Measurements from ENCODE around the gene DSCAML1. TPM values are rescaled to one million over a fixed set of nuclear protein-coding genes. Genes with fewer than 3 reads are reported as not detected.

The DSCAML1 gene
- total RNA-seq, 1 experiment from 2014 or later = not detected

DNA sequence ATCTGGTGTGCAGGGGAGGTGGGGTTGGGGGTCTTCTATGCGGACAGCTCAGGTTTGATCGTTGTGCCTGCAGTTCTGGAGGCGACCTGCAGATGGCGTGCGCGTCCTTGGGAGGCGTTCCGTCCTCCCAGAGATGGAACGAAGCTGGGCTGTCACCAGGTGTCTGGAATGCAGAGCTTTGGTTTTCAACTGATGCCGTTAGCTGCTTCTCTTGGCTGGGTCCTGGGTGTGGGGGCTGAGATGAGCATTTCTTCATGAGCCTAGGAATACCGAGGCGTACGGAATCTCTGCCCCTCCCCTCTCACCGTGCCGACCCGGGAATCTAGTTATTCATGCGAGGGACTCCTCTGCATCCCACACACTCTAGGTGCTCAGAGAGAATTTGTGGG is 370.7 kb downstream of the DSCAML1 start:
- Histone ChIP-seq H3K9ac (ENCODE audit: low read length) (no peak overlapping the region), H3K27me3 (ENCODE audit: insufficient read depth, low read length) (no peaks in the 10 kb centered on the region), H3K27ac (ENCODE audit: low read depth, low read length) (no peak overlapping the region), H3K79me2 (ENCODE audit: insufficient read depth, low read length) (no peaks in the 10 kb centered on the region), H3K4me1 (ENCODE audit: control insufficient read depth in 1 of 2, insufficient read depth in 2 of 2, low read length in 2 of 2) (no peaks in the 10 kb centered on the region), H3K9me2 (ENCODE audit: insufficient read depth) (no peaks in the 10 kb centered on the region), H2AFZ (ENCODE audit: low read depth, low read length, poor library complexity, severe bottlenecking) (no peak overlapping the region), H4K20me1 (ENCODE audit: insufficient read depth) (no peaks in the 10 kb centered on the region), H3K4me2 (ENCODE audit: low read length) (peak overlapping the region; percentile 13; the same call in 1 of the 2 replicates), H3K9me3 (ENCODE audit: control insufficient read depth in 1 of 2, insufficient read depth in 1 of 2, low read depth in 1 of 2, low read length in 2 of 2) (no peaks in the 10 kb centered on the region), H3K36me3 (ENCODE audit: control insufficient read depth in 1 of 2, insufficient read depth in 2 of 2, low read length in 2 of 2) (no peaks in the 10 kb centered on the region), H3K4me3 (replicated peaks in 1 of 2; ENCODE audit: low read depth in 1 of 2, low read length in 2 of 2) (no peak overlapping the region)
- no TSS peak for BruUV-seq (replicated peaks)
- ChIA-PET RAD21 (ENCODE audit: low non-redundant PET in 1 of 2, low total read pairs in 2 of 2, uncharacterized antibody in 2 of 2, unreplicated experiment in 2 of 2) (interaction anchor here (0.6 to 2.2 kb wide), 13 partner anchors 183 to 521 kb away, joined by 3 to 16 read pairs (median 3); no protein-coding TSS in a partner anchor), POLR2A (interaction anchor here (0.6 to 1.1 kb wide), 3 partner anchors 383 to 520 kb away, joined by 3 read pairs; no protein-coding TSS in a partner anchor), CTCF (interaction anchor here (0.6 to 4.9 kb wide), 25 partner anchors 9 to 627 kb away, joined by 3 to 87 read pairs (median 3); no protein-coding TSS in a partner anchor)
- DNase-seq (ENCODE audit: low read depth, low spot score) (peak; percentile 21), ATAC-seq (peak; percentile 92)
- peak; percentile 87 for TF ChIP-seq RAD21 (IDR thresholded peaks at IDR 0.05; ENCODE audit: low read depth)
- no peak for TF ChIP-seq EGR1 (IDR thresholded peaks at IDR 0.05; ENCODE audit: low read depth)
- TF ChIP-seq, protein P1, sequence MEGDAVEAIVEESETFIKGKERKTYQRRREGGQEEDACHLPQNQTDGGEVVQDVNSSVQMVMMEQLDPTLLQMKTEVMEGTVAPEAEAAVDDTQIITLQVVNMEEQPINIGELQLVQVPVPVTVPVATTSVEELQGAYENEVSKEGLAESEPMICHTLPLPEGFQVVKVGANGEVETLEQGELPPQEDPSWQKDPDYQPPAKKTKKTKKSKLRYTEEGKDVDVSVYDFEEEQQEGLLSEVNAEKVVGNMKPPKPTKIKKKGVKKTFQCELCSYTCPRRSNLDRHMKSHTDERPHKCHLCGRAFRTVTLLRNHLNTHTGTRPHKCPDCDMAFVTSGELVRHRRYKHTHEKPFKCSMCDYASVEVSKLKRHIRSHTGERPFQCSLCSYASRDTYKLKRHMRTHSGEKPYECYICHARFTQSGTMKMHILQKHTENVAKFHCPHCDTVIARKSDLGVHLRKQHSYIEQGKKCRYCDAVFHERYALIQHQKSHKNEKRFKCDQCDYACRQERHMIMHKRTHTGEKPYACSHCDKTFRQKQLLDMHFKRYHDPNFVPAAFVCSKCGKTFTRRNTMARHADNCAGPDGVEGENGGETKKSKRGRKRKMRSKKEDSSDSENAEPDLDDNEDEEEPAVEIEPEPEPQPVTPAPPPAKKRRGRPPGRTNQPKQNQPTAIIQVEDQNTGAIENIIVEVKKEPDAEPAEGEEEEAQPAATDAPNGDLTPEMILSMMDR (IDR thresholded peaks at IDR 0.05 in 2 of 3, conservative IDR thresholded peaks at IDR 0.05 in 1 of 3; ENCODE audit: borderline replicate concordance in 1 of 3, insufficient read depth in 1 of 3, low read depth in 2 of 3, low read length in 2 of 3) = peak; percentile 79 to 98 (median 98)
- intact Hi-C loops (cut with micrococcal nuclease) = loop anchor here (1.0 to 10.0 kb wide), 3 partner anchors 383 to 519 kb away; no protein-coding TSS in a partner anchor

GRCh38 chr11:117425679-117426296 is 371.2 kb downstream of the DSCAML1 start:
- H4K20me1 ChIP-seq (ENCODE audit: insufficient read depth) = no peaks in the 10 kb centered on the region
- DNase-seq (ENCODE audit: low read depth, low spot score) (no peak), ATAC-seq (peak; percentile 25; the same call in 1 of the 2 replicates)
- CTCF ChIA-PET = interaction anchor here (0.6 to 4.9 kb wide), 18 partner anchors 12 to 627 kb away, joined by 3 to 87 read pairs (median 4); no protein-coding TSS in a partner anchor
- no peaks in the 10 kb centered on the region for H3K4me1 ChIP-seq (ENCODE audit: control insufficient read depth in 1 of 2, insufficient read depth in 2 of 2, low read length in 2 of 2)
- H3K4me2 ChIP-seq (ENCODE audit: low read length) = no peak overlapping the region
- BruUV-seq (replicated peaks) = no TSS peak
- H3K4me3 ChIP-seq (replicated peaks in 1 of 2; ENCODE audit: low read depth in 1 of 2, low read length in 2 of 2) = no peak overlapping the region
- no peaks in the 10 kb centered on the region for H3K36me3 ChIP-seq (ENCODE audit: control insufficient read depth in 1 of 2, insufficient read depth in 2 of 2, low read length in 2 of 2)
- H3K27me3 ChIP-seq (ENCODE audit: insufficient read depth, low read length) = no peaks in the 10 kb centered on the region
- TF ChIP-seq POLR2A (IDR thresholded peaks at IDR 0.05; ENCODE audit: borderline replicate concordance, extremely low read depth, insufficient read depth, insufficient read length) (no peak), YY1 (IDR thresholded peaks at IDR 0.05; ENCODE audit: extremely low read depth, insufficient replicate concordance, low read depth, low read length) (no peak), POLR2AphosphoS5 (IDR thresholded peaks at IDR 0.05; ENCODE audit: low read depth, low read length) (no peak), EGR1 (IDR thresholded peaks at IDR 0.05; ENCODE audit: low read depth) (no peak), SIN3A (IDR thresholded peaks at IDR 0.05; ENCODE audit: low read depth) (no peak), MAX (IDR thresholded peaks at IDR 0.05) (no peak), JUND (IDR thresholded peaks at IDR 0.05) (no peak), CEBPB (IDR thresholded peaks at IDR 0.05; ENCODE audit: low read depth) (no peak), FOSL1 (IDR thresholded peaks at IDR 0.05; ENCODE audit: low read depth) (no peak), SRF (IDR thresholded peaks at IDR 0.05; ENCODE audit: low read depth) (no peak), ZNF274 (IDR thresholded peaks at IDR 0.05; ENCODE audit: low read depth, low read length) (no peak)
- TF ChIP-seq, protein P2, sequence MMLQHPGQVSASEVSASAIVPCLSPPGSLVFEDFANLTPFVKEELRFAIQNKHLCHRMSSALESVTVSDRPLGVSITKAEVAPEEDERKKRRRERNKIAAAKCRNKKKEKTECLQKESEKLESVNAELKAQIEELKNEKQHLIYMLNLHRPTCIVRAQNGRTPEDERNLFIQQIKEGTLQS (IDR thresholded peaks at IDR 0.05) = no peak
- TF ChIP-seq, protein P1 (IDR thresholded peaks at IDR 0.05 in 2 of 3, conservative IDR thresholded peaks at IDR 0.05 in 1 of 3; ENCODE audit: borderline replicate concordance in 1 of 3, insufficient read depth in 1 of 3, low read depth in 2 of 3, low read length in 2 of 3) = no peak
- no peak overlapping the region for H3K27ac ChIP-seq (ENCODE audit: low read depth, low read length)
- no peak overlapping the region for H3K9ac ChIP-seq (ENCODE audit: low read length)
- intact Hi-C loops (cut with micrococcal nuclease) = loop anchor here (1.0 to 10.0 kb wide), 3 partner anchors 383 to 519 kb away; no protein-coding TSS in a partner anchor
- no peaks in the 10 kb centered on the region for H3K9me2 ChIP-seq (ENCODE audit: insufficient read depth)
- RAD21 ChIA-PET (ENCODE audit: low non-redundant PET in 1 of 2, low total read pairs in 2 of 2, uncharacterized antibody in 2 of 2, unreplicated experiment in 2 of 2) = interaction anchor here (0.6 to 2.2 kb wide), 11 partner anchors 183 to 521 kb away, joined by 3 to 16 read pairs (median 3); no protein-coding TSS in a partner anchor
- H3K79me2 ChIP-seq (ENCODE audit: insufficient read depth, low read length) = no peaks in the 10 kb centered on the region
- POLR2A ChIA-PET = interaction anchor here (0.6 to 1.1 kb wide), 3 partner anchors 383 to 521 kb away, joined by 3 read pairs; no protein-coding TSS in a partner anchor
- no peaks in the 10 kb centered on the region for H3K9me3 ChIP-seq (ENCODE audit: control insufficient read depth in 1 of 2, insufficient read depth in 1 of 2, low read depth in 1 of 2, low read length in 2 of 2)
- H2AFZ ChIP-seq (ENCODE audit: low read depth, low read length, poor library complexity, severe bottlenecking) = no peak overlapping the region

Data from HCT116 (cell line).